ENCODE measurements around the gene ASB18.
A peak's percentile ranks its signal among the peaks of the same experiment; 100 is the strongest.

- TF ChIP-seq POLR2AphosphoS5 (IDR thresholded peaks at IDR 0.05; ENCODE audit: low read depth, low read length), result peak; percentile 72; the same call in 1 of the 2 replicates
- peak; percentile 16; the same call in 1 of the 2 replicates for TF ChIP-seq CTCF (IDR thresholded peaks at IDR 0.05)
- TF ChIP-seq REST (IDR thresholded peaks at IDR 0.05; ENCODE audit: insufficient read depth in 1 of 2, low read depth in 2 of 2, low read length in 1 of 2), result no peak
- TF ChIP-seq TCF7L2 (IDR thresholded peaks at IDR 0.05; ENCODE audit: low read depth, low read length), result no peak
- TF ChIP-seq SIN3A (IDR thresholded peaks at IDR 0.05; ENCODE audit: borderline replicate concordance, insufficient read depth, low read depth, low read length), result peak; percentile 65; the same call in 1 of the 2 replicates
Measured at GRCh38 chr2:236168110-236169080, 95.8 kb downstream of the ASB18 start, which contains the start of gene GBX2.

Measured in Panc1 (cell line).